Lower leg skin (tissue), 3 donors: ENCODE results near the gene ADARB2.

Source experiments
- CTCF ChIP-seq, 3 donors: fragments of 450-650 bp; IDR thresholded peaks; one replicate each; pipeline ENCODE4 v1.5.1; 2016; ENCODE audit warnings: antibody characterized with exemption in 3 of 3, mild to moderate bottlenecking in 3 of 3, moderate library complexity in 2 of 3
- POLR2A ChIP-seq, 2 donors: fragments of 450-650 bp; IDR thresholded peaks; one replicate each; pipeline ENCODE4 v1.6.1; 2016 to 2017; ENCODE audit warnings: antibody characterized with exemption in 2 of 2, mild to moderate bottlenecking in 1 of 2, moderate library complexity in 1 of 2

DNA sequence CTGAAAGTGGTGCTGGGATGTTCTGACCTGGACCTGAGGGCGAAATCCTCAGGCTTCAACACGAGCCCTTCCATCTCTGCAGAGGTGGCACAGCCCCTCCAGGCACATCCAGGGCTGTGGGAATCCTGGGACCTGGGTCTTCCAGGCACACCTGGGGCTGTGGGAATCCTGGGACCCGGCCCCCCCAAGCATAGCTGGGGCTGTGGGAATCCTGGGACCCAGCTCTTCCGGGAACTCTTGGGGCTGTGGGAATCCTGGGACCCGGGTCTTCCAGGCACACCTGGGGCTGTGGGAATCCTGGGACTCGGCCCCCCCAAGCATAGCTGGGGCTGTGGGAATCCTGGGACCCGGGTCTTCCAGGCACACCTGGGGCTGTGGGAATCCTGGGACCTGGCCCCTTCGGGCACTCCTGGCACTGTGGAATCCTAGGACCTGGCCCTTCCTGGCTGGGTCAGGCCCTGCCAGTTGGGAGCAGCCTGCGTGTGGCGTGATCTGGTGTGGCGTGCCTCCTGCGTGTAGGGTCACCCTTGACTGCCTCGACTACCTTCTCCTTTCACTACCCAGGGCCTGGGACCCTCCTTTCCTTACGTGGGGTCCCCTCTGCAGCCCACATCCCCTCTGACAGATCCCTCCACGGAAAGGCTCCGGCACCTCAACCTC lies 557.1 kb downstream of the ADARB2 start:
- TF ChIP-seq CTCF (IDR thresholded peaks at IDR 0.05) (no peak), POLR2A (IDR thresholded peaks at IDR 0.05) (no peak)
